GM23248 (cell line): ENCODE measurements around the gene LTF. TPM values are rescaled to one million over a fixed set of nuclear protein-coding genes. Genes with fewer than 3 reads are reported as not detected.
"Not testable (repeated sequence)": the region's sequence is repeated elsewhere in the genome, so short reads cannot be mapped to it uniquely, and the experiment has no call there.

Experiments used
- DNase-seq: peaks from one replicate; pipeline ENCODE4 v3.0.0-alpha.2; 2015
- H2AFZ ChIP-seq: fragments of 200-600 bp; sonication (generic); 2 replicates; pipeline ENCODE4 v1.6.1; 2016; ENCODE audit warnings: antibody characterized with exemption
- H3F3A ChIP-seq: fragments of 200-600 bp; sonication (generic); 2 replicates; pipeline ENCODE4 v1.6.1; 2016; ENCODE audit warnings: mild to moderate bottlenecking, antibody characterized with exemption, mixed run types; ENCODE audit not compliant: insufficient read depth
- H3K27ac ChIP-seq: fragments of 200-600 bp; sonication (generic); 2 replicates; pipeline ENCODE4 v1.5.1; 2016; ENCODE audit warnings: mild to moderate bottlenecking
- H3K27me3 ChIP-seq: fragments of 200-600 bp; sonication (generic); replicated peaks from 2 replicates; pipeline ENCODE4 v1.6.1; 2016; ENCODE audit warnings: mild to moderate bottlenecking; ENCODE audit not compliant: insufficient read depth
- H3K36me3 ChIP-seq: fragments of 200-600 bp; sonication (generic); 2 replicates; pipeline ENCODE4 v1.6.1; 2016; ENCODE audit warnings: low read depth, mild to moderate bottlenecking
- H3K4me1 ChIP-seq: fragments of 200-600 bp; sonication (generic); 2 replicates; pipeline ENCODE4 v1.6.1; 2016; ENCODE audit warnings: mild to moderate bottlenecking; ENCODE audit not compliant: insufficient read depth
- H3K4me2 ChIP-seq: fragments of 200-600 bp; sonication (generic); one replicate; pipeline ENCODE4 v1.6.1; 2016; ENCODE audit warnings: mild to moderate bottlenecking; ENCODE audit not compliant: unreplicated experiment
- H3K4me3 ChIP-seq: fragments of 200-600 bp; sonication (generic); 2 replicates; pipeline ENCODE4 v1.5.1; 2016; ENCODE audit warnings: mild to moderate bottlenecking
- H3K79me2 ChIP-seq: fragments of 200-600 bp; sonication (generic); 2 replicates; pipeline ENCODE4 v1.6.1; 2016; ENCODE audit warnings: mild to moderate bottlenecking; ENCODE audit not compliant: insufficient read depth
- H3K9ac ChIP-seq: fragments of 200-600 bp; sonication (generic); 2 replicates; pipeline ENCODE4 v1.6.1; 2016; ENCODE audit warnings: mild to moderate bottlenecking
- H3K9me2 ChIP-seq: fragments of 200-600 bp; sonication (generic); 2 replicates; pipeline ENCODE4 v1.6.1; 2016; ENCODE audit warnings: mixed run types, mild to moderate bottlenecking, moderate library complexity; ENCODE audit not compliant: insufficient read depth
- H3K9me3 ChIP-seq: fragments of 200-600 bp; sonication (generic); one replicate; pipeline ENCODE4 v1.6.1; 2017; ENCODE audit warnings: low read depth
- H4K20me1 ChIP-seq: fragments of 200-600 bp; sonication (generic); 2 replicates; pipeline ENCODE4 v1.6.0; 2016; ENCODE audit not compliant: insufficient read depth
- EZH2 ChIP-seq: fragments of 200-600 bp; sonication (generic); IDR thresholded peaks from 2 replicates; pipeline ENCODE4 v1.6.1; 2018; ENCODE audit warnings: antibody characterized with exemption, mild to moderate bottlenecking; ENCODE audit not compliant: insufficient read depth, poor library complexity, severe bottlenecking
- EZH2phosphoT487 ChIP-seq: fragments of 200-600 bp; sonication (generic); IDR thresholded peaks from 2 replicates; pipeline ENCODE4 v1.6.1; 2018; ENCODE audit warnings: antibody characterized with exemption, moderate library complexity, mild to moderate bottlenecking, low read depth; ENCODE audit not compliant: insufficient read depth
- WGBS, 2 experiments: methylation state at CpG; one replicate each; pipeline ENCODE4 v1.1.6; 2015 to 2017; ENCODE audit warnings: low lambda C conversion rate in 2 of 2, low coverage in 1 of 2; ENCODE audit errors: missing lambda C conversion rate in 2 of 2; 5-methylcytosine and 5-hydroxymethylcytosine counted together
- in situ Hi-C: fragments of 300-500 bp; cut with MboI; formaldehyde crosslinking; loops from 2 replicates; pipeline ENCODE4 v1.15.0; 2020
- polyA plus RNA-seq: library from polyadenylated mRNA; unstranded; fragments of >200 nt; fragmentation: Nextera tagmentation; extraction: Ambion mirVana; gene quantifications from 2 replicates; pipeline ENCODE4 v1.2.1, GENCODE V29; 2016
- total RNA-seq: library from RNA; depleted of rRNA; stranded (reverse); fragments of >200 nt; shearing (Covaris generic); gene quantifications from 2 replicates; pipeline ENCODE4 v1.2.3, GENCODE V29; 2014

Gene LTF
- total and polyA plus RNA-seq, 2 experiments from 2014 or later: not detected

DNA sequence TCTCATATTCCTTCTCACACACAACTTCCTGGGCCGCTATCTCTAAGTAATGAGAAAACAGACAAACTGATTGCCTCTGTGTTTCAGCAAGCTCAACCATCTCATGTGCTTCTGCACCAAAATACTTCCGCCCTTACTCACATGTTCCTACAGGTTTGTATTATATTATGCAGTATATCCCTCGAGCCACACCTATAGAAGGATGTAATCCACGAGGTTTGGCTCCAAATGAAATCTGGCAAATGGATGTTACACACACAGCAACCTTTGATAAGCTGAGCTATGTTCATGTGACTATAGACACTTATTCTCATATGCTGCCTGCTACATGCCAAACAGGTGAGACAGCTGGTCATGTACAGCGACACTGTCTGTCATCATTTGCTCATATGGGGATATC, 35.0 kb downstream of the LTF start:
- Histone ChIP-seq H3K9ac (no peak overlapping the region), H3K27ac (no peak overlapping the region), H3K9me2 (no peaks in the 10 kb centered on the region), H3K9me3 (no peaks in the 10 kb centered on the region), H4K20me1 (no peaks in the 10 kb centered on the region), H2AFZ (no peak overlapping the region), H3K36me3 (no peaks in the 10 kb centered on the region), H3K4me3 (no peak overlapping the region), H3K4me1 (no peaks in the 10 kb centered on the region), H3K27me3 (peaks cover 21% of the 10 kb centered on the region), H3K79me2 (no peaks in the 10 kb centered on the region), H3F3A (no peaks in the 10 kb centered on the region), H3K4me2 (no peak overlapping the region)
- in situ Hi-C loops: no loop called here
- TF ChIP-seq EZH2phosphoT487: no peak
- TF ChIP-seq EZH2: no peak
- no peak for DNase-seq
- WGBS, 2 experiments: 79 to 83% methylated on average over 5 of the region's 5 CpGs

DNA sequence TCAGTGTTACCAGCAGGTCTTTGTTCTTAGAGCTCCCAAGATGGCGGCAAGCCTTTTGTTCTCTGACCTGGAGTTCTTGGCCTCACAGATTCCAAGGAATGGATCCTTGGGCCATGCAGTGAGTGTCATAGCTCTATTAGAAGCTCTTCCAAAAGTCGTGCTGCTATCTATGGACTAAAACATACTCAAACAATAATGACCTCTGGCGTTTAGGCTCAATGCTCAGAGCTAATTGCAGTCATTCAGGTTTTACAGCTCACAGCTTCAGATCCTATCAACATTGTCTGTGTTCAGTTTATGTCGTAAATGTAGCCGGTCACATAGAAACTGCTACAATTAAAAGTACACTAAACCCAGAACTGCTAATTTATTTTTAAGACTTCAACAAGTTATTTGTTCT, 35.5 kb downstream of the LTF start:
- H3K27ac ChIP-seq: no peak overlapping the region
- H3K9ac ChIP-seq: no peak overlapping the region
- TF ChIP-seq EZH2phosphoT487: no peak
- no peak overlapping the region for H3K4me3 ChIP-seq
- no peaks in the 10 kb centered on the region for H3F3A ChIP-seq
- H3K27me3 ChIP-seq: peaks cover 16% of the 10 kb centered on the region
- 63 to 66% methylated on average over 5 of the region's 5 CpGs for WGBS, 2 experiments
- H3K79me2 ChIP-seq: no peaks in the 10 kb centered on the region
- H2AFZ ChIP-seq: no peak overlapping the region
- in situ Hi-C loops: no loop called here
- no peaks in the 10 kb centered on the region for H3K9me2 ChIP-seq
- no peak overlapping the region for H3K4me2 ChIP-seq
- H3K4me1 ChIP-seq: no peaks in the 10 kb centered on the region
- DNase-seq: no peak
- H4K20me1 ChIP-seq: no peaks in the 10 kb centered on the region
- no peaks in the 10 kb centered on the region for H3K36me3 ChIP-seq
- H3K9me3 ChIP-seq: no peaks in the 10 kb centered on the region

DNA sequence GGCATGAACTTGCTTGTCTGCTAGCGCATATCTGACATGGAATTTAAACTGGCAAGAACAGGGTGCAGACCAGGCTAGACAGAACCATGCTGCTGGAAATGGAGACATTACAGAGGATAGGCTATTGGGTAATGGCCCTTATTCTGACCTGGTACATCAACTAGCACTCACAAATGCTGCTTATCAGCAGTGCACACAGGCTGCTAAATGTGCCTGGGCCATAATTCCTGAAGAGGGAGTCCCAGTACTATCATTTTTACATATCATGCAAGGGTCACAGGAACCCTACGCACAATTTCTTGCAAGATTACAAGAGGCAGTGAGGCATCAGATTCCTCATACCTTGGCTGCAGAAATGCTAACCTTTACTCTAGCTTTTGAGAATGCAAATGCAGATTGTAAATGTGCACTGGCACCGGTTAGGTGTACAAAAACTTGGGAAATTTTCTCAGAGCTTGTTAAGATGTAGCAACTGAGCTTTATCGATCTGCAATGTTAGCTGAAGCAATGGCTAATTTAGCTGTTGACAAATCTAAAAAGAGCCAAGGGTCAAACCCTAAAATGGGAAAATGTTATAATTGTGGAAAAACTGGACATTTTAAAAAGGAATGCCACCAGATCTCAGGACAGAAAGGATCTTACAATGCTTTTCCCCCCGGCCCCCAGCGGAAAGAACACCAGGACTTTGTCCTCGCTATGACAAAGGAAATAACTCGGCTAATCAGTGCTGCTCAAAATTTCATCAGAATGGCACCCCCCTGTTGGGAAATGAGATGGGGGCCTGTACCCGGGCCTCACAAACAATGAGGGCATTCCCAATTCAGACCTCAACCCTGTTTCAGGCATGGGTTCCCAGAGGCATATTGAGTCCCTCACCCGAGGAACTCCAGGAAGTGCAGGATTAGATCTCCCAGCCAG, 36.5 kb downstream of the LTF start:
- Histone ChIP-seq H3K27me3 (peaks cover 13% of the 10 kb centered on the region), H3K9ac (no peak overlapping the region), H3K27ac (no peak overlapping the region), H3K9me2 (no peaks in the 10 kb centered on the region), H3K9me3 (no peaks in the 10 kb centered on the region), H2AFZ (no peak overlapping the region), H3K4me3 (no peak overlapping the region), H3K4me2 (no peak overlapping the region), H3K4me1 (no peaks in the 10 kb centered on the region), H4K20me1 (no peaks in the 10 kb centered on the region), H3F3A (no peaks in the 10 kb centered on the region), H3K79me2 (no peaks in the 10 kb centered on the region), H3K36me3 (no peaks in the 10 kb centered on the region)
- no peak for TF ChIP-seq EZH2phosphoT487
- TF ChIP-seq EZH2: no peak
- WGBS, 2 experiments: 82 to 87% methylated on average over 10 of the region's 10 CpGs
- in situ Hi-C loops: no loop called here
- no peak for DNase-seq

DNA sequence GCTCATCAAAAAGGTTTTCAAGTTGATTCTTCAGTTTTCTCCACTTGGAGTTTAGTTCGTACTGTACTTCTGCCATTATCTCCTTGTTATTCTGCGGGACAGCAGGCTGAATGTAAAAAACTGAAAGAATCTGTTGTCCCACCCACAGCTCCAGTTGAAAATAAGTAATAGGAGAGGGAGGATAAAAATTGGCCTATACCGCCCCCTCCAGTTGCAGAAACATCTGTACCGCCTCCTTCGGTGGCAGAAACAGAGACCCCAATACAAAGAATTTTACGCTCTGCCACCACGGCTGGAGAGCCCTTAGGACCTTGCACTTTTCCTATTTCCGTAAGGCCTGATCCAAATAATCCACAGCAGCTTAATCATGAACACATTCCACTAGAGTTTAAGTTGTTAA, 37.3 kb downstream of the LTF start:
- H3K27me3 ChIP-seq, H3K9me2 ChIP-seq, H3K4me1 ChIP-seq, H4K20me1 ChIP-seq, H3K27ac ChIP-seq, H2AFZ ChIP-seq, H3K4me3 ChIP-seq, DNase-seq, H3F3A ChIP-seq, H3K36me3 ChIP-seq, H3K79me2 ChIP-seq, H3K9ac ChIP-seq, H3K4me2 ChIP-seq, H3K9me3 ChIP-seq, in situ Hi-C loops: not testable (repeated sequence)
- 31 to 32% methylated on average over 8 of the region's 8 CpGs for WGBS, 2 experiments

- H2AFZ ChIP-seq: not testable (repeated sequence)
Measured at GRCh38 chr3:46426476-46426875, 38.2 kb downstream of the LTF start.

More at GRCh38 chr3:46426476-46426875, 38.2 kb downstream of the LTF start:
- H3K27me3 ChIP-seq, H3K4me2 ChIP-seq, H3K4me3 ChIP-seq, H3K9me3 ChIP-seq, H4K20me1 ChIP-seq, H3F3A ChIP-seq, H3K36me3 ChIP-seq, H3K9ac ChIP-seq, H3K27ac ChIP-seq, H3K9me2 ChIP-seq, H3K4me1 ChIP-seq, in situ Hi-C loops, DNase-seq, H3K79me2 ChIP-seq: not testable (repeated sequence)
- 63 to 64% methylated on average over 4 of the region's 4 CpGs for WGBS, 2 experiments
